GM12878 (cell line): ENCODE data around the gene ZBTB8OS.
A peak's percentile ranks its signal among the peaks of the same experiment; 100 is the strongest.

Experiments used
- BRCA1 ChIP-seq: IDR thresholded peaks from 2 replicates; pipeline ENCODE4 v1.6.1; 2011; ENCODE audit warnings: low read depth, low read length, improper control_type of control experiment
- EZH2 ChIP-seq: IDR thresholded peaks from 2 replicates; pipeline ENCODE4 v1.6.1; 2012; ENCODE audit warnings: low read depth, mild to moderate bottlenecking, control low read depth, inconsistent platforms, low read length, borderline replicate concordance; ENCODE audit not compliant: control insufficient read depth
- HDAC6 ChIP-seq: fragments of 200-600 bp; sonication (generic); IDR thresholded peaks from one replicate; pipeline ENCODE4 v1.8.0; 2017; ENCODE audit warnings: antibody characterized with exemption; ENCODE audit not compliant: unreplicated experiment
- POLR2AphosphoS5 ChIP-seq: IDR thresholded peaks from 2 replicates; pipeline ENCODE4 v1.6.1; 2011; ENCODE audit warnings: mild to moderate bottlenecking, low read length, inconsistent platforms
- TAF1 ChIP-seq: IDR thresholded peaks from 2 replicates; pipeline ENCODE4 v1.6.1; 2011; ENCODE audit warnings: mild to moderate bottlenecking, low read depth, low read length, borderline replicate concordance
- TCF12 ChIP-seq: IDR thresholded peaks from 2 replicates; pipeline ENCODE4 v1.6.1; 2011; ENCODE audit warnings: low read depth, mild to moderate bottlenecking, low read length
- ZNF217 ChIP-seq: fragments of 450-650 bp; IDR thresholded peaks from 2 replicates; pipeline ENCODE4 v1.6.1; 2017; ENCODE audit warnings: antibody characterized with exemption, mild to moderate bottlenecking
- TF ChIP-seq, protein P1 (sequence below), 3 experiments: IDR thresholded peaks in 2 of 3; conservative IDR thresholded peaks in 1 of 3; 2 replicates each; pipeline ENCODE4 v1.5.1; 2011; ENCODE audit warnings: low read depth in 3 of 3, low read length in 3 of 3, mild to moderate bottlenecking in 3 of 3, control low read depth in 2 of 3, moderate library complexity in 2 of 3, inconsistent platforms in 1 of 3, mixed read lengths in 1 of 3; ENCODE audit not compliant: control insufficient read depth in 2 of 3, insufficient read depth in 1 of 3; ENCODE audit errors: extremely low read depth in 1 of 3
- TF ChIP-seq, protein P2 (sequence below): IDR thresholded peaks from 2 replicates; pipeline ENCODE4 v1.6.1; 2011; ENCODE audit warnings: borderline replicate concordance, low read depth, mild to moderate bottlenecking, moderate library complexity, low read length; ENCODE audit not compliant: insufficient read depth, poor library complexity, severe bottlenecking

DNA sequence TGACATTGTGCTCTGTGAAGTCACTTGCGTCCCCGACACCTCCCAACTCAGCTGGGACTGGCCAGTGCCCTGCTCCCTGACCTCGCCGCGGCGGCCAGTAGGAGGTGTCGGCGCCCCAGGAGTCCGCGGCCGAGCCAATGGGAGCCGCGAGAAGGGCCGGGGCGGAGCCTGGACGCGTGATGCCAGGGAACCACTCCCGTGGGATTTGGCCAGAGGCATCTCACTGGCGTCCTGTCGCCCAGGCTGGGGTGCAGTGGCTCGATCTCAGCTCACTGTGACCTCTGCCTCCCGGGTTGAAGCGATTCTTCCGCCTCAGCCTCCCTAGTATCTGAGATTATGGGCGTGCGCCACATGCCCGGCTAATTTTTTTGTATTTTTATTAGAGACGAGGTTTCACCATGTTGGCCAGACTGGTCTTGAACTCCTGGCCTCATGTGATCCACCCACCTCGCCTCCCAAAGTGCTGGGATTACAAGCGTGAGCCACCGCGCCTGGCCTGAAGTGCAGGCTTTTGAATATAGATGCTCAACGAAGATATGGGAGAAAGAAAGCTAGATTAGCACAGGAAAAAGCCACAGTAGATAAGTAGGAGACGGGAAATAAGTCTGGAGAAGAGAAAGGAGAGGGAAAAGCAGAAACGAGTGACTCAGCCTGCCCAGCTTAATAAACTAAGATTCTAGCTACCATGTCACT is 38.0 kb downstream of the ZBTB8OS start:
- TF ChIP-seq HDAC6 (no peak), BRCA1 (no peak), TAF1 (peak; percentile 11; the same call in 1 of the 2 replicates), POLR2AphosphoS5 (no peak), TCF12 (no peak), EZH2 (no peak), ZNF217 (no peak)
- TF ChIP-seq, protein P1, sequence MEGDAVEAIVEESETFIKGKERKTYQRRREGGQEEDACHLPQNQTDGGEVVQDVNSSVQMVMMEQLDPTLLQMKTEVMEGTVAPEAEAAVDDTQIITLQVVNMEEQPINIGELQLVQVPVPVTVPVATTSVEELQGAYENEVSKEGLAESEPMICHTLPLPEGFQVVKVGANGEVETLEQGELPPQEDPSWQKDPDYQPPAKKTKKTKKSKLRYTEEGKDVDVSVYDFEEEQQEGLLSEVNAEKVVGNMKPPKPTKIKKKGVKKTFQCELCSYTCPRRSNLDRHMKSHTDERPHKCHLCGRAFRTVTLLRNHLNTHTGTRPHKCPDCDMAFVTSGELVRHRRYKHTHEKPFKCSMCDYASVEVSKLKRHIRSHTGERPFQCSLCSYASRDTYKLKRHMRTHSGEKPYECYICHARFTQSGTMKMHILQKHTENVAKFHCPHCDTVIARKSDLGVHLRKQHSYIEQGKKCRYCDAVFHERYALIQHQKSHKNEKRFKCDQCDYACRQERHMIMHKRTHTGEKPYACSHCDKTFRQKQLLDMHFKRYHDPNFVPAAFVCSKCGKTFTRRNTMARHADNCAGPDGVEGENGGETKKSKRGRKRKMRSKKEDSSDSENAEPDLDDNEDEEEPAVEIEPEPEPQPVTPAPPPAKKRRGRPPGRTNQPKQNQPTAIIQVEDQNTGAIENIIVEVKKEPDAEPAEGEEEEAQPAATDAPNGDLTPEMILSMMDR (IDR thresholded peaks at IDR 0.05 in 2 of 3, conservative IDR thresholded peaks at IDR 0.05 in 1 of 3; ENCODE audit: control insufficient read depth in 2 of 3, extremely low read depth in 1 of 3, insufficient read depth in 1 of 3, low read depth in 3 of 3, low read length in 3 of 3): peak; percentile 29 to 43 (median 38); a peak in 4 of 6 replicates
- TF ChIP-seq, protein P2, sequence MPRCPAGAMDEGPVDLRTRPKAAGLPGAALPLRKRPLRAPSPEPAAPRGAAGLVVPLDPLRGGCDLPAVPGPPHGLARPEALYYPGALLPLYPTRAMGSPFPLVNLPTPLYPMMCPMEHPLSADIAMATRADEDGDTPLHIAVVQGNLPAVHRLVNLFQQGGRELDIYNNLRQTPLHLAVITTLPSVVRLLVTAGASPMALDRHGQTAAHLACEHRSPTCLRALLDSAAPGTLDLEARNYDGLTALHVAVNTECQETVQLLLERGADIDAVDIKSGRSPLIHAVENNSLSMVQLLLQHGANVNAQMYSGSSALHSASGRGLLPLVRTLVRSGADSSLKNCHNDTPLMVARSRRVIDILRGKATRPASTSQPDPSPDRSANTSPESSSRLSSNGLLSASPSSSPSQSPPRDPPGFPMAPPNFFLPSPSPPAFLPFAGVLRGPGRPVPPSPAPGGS: no peak
